DOHH2 (cell line): ENCODE data around the gene TEKT5.

ENCODE experiments used
- H3F3A ChIP-seq: fragments of 200-600 bp; sonication (generic), shearing (Covaris generic); 2 replicates; pipeline ENCODE4 v1.6.0; 2016; ENCODE audit warnings: antibody characterized with exemption, mild to moderate bottlenecking; ENCODE audit not compliant: control insufficient read depth, insufficient read depth
- H3K27ac ChIP-seq: fragments of 200-600 bp; sonication (generic); 2 replicates; pipeline ENCODE4 v1.5.1; 2014; ENCODE audit warnings: low read depth, mild to moderate bottlenecking, low read length, moderate library complexity
- H3K27me3 ChIP-seq: fragments of 200-600 bp; sonication (generic); 2 replicates; pipeline ENCODE4 v1.6.1; 2014; ENCODE audit warnings: mild to moderate bottlenecking, low read length, mixed read lengths; ENCODE audit not compliant: control insufficient read depth
- H3K36me3 ChIP-seq: fragments of 200-600 bp; sonication (generic); 2 replicates; pipeline ENCODE4 v1.6.1; 2014; ENCODE audit warnings: mild to moderate bottlenecking, low read length, moderate library complexity, mixed read lengths; ENCODE audit not compliant: control insufficient read depth
- H3K4me1 ChIP-seq: fragments of 200-600 bp; sonication (generic); 2 replicates; pipeline ENCODE4 v1.6.1; 2014; ENCODE audit warnings: mild to moderate bottlenecking, low read length, mixed read lengths; ENCODE audit not compliant: control insufficient read depth
- H3K4me2 ChIP-seq: fragments of 200-600 bp; sonication (generic); 2 replicates; pipeline ENCODE4 v1.6.0; 2014; ENCODE audit warnings: mild to moderate bottlenecking, low read length, moderate library complexity
- H3K4me3 ChIP-seq: fragments of 200-600 bp; sonication (generic); 2 replicates; pipeline ENCODE4 v1.5.1; 2014; ENCODE audit warnings: mild to moderate bottlenecking, low read length, mixed read lengths
- H3K79me2 ChIP-seq: fragments of 200-600 bp; sonication (generic); 2 replicates; pipeline ENCODE4 v1.6.1; 2014; ENCODE audit warnings: mild to moderate bottlenecking, low read length, mixed read lengths; ENCODE audit not compliant: control insufficient read depth
- H3K9me2 ChIP-seq: fragments of 200-600 bp; sonication (generic); replicated peaks from 2 replicates; pipeline ENCODE4 v1.6.1; 2014; ENCODE audit warnings: mild to moderate bottlenecking, low read length, mixed read lengths; ENCODE audit not compliant: control insufficient read depth
- H3K9me3 ChIP-seq: fragments of 200-600 bp; sonication (generic); 2 replicates; pipeline ENCODE4 v1.6.1; 2014; ENCODE audit warnings: antibody characterized with exemption, low read length, mixed read lengths; ENCODE audit not compliant: control insufficient read depth, insufficient read depth
- H4K20me1 ChIP-seq: fragments of 200-600 bp; sonication (generic); 2 replicates; pipeline ENCODE4 v1.6.0; 2014; ENCODE audit warnings: low read depth, mild to moderate bottlenecking, antibody characterized with exemption, low read length, moderate library complexity; ENCODE audit not compliant: control insufficient read depth, insufficient read depth
- CTCF ChIP-seq: fragments of 200-600 bp; sonication (generic); IDR thresholded peaks from one replicate; pipeline ENCODE4 v1.5.1; 2014; ENCODE audit warnings: antibody characterized with exemption, mild to moderate bottlenecking, low read depth, low read length; ENCODE audit not compliant: poor library complexity, severe bottlenecking
- EZH2phosphoT487 ChIP-seq: fragments of 200-600 bp; sonication (generic); IDR thresholded peaks from 2 replicates; pipeline ENCODE4 v1.6.1; 2017; ENCODE audit warnings: borderline replicate concordance, mild to moderate bottlenecking, antibody characterized with exemption, low read length, moderate library complexity, mixed read lengths

The TEKT5 gene

GRCh38 chr16:10592611-10593010 is 102.1 kb downstream of the TEKT5 start:
- H4K20me1 ChIP-seq, result no peaks in the 10 kb centered on the region
- H3K9me2 ChIP-seq, result no peaks in the 10 kb centered on the region
- H3K27me3 ChIP-seq, result peaks cover 16% of the 10 kb centered on the region
- TF ChIP-seq EZH2phosphoT487 (no peak), CTCF (no peak)
- no peaks in the 10 kb centered on the region for H3K79me2 ChIP-seq
- H3K9me3 ChIP-seq, result no peaks in the 10 kb centered on the region
- no peaks in the 10 kb centered on the region for H3K36me3 ChIP-seq
- no peak overlapping the region for H3K27ac ChIP-seq
- H3K4me1 ChIP-seq, result peaks cover 10% of the 10 kb centered on the region
- no peaks in the 10 kb centered on the region for H3F3A ChIP-seq
- H3K4me3 ChIP-seq, result no peak overlapping the region
- no peak overlapping the region for H3K4me2 ChIP-seq

DNA sequence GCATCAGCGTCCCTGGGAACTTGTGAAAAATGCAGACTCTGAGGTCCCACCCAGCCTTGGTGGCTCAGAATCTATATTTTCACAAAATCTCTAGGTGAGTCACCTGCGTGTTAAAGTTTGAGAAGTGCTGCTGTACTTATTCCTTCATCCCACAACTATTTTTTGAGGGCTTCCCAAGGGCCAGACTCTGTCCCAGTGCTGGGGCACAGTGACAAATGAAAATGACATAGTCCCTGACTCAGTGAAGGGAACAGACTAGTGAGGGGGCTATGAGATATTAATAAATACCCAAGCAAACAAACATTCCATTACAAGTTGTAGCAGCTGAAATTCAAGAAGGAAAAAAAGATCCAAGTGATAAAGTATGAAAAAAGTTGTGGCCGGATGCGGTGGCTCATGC is 104.4 kb downstream of the TEKT5 start:
- Histone ChIP-seq H3K4me3 (no peak overlapping the region), H4K20me1 (no peaks in the 10 kb centered on the region), H3F3A (no peaks in the 10 kb centered on the region), H3K27me3 (peaks cover 22% of the 10 kb centered on the region), H3K27ac (no peak overlapping the region), H3K4me1 (no peaks in the 10 kb centered on the region; the same call in 1 of the 2 replicates), H3K4me2 (no peak overlapping the region), H3K9me2 (no peaks in the 10 kb centered on the region), H3K9me3 (no peaks in the 10 kb centered on the region), H3K79me2 (no peaks in the 10 kb centered on the region), H3K36me3 (no peaks in the 10 kb centered on the region)
- no peak for TF ChIP-seq CTCF
- no peak for TF ChIP-seq EZH2phosphoT487

- no peaks in the 10 kb centered on the region for H3F3A ChIP-seq
- TF ChIP-seq EZH2phosphoT487 (no peak), CTCF (no peak)
- peaks cover 22% of the 10 kb centered on the region for H3K27me3 ChIP-seq
- no peaks in the 10 kb centered on the region for H3K36me3 ChIP-seq
- no peak overlapping the region for H3K4me3 ChIP-seq
- H3K79me2 ChIP-seq, result no peaks in the 10 kb centered on the region
- no peaks in the 10 kb centered on the region for H3K9me2 ChIP-seq
- no peaks in the 10 kb centered on the region for H4K20me1 ChIP-seq
- H3K4me2 ChIP-seq, result no peak overlapping the region
- no peak overlapping the region for H3K27ac ChIP-seq
- H3K9me3 ChIP-seq, result no peaks in the 10 kb centered on the region
- H3K4me1 ChIP-seq, result no peaks in the 10 kb centered on the region
Measured at GRCh38 chr16:10589109-10589508, 105.6 kb downstream of the TEKT5 start.

GRCh38 chr16:10587622-10588021 is 107.1 kb downstream of the TEKT5 start:
- no peaks in the 10 kb centered on the region for H3K9me2 ChIP-seq
- peaks cover 35% of the 10 kb centered on the region for H3K27me3 ChIP-seq
- no peaks in the 10 kb centered on the region for H4K20me1 ChIP-seq
- no peak overlapping the region for H3K4me2 ChIP-seq
- no peaks in the 10 kb centered on the region for H3K9me3 ChIP-seq
- H3K4me1 ChIP-seq, result no peaks in the 10 kb centered on the region
- no peaks in the 10 kb centered on the region for H3K36me3 ChIP-seq
- no peaks in the 10 kb centered on the region for H3F3A ChIP-seq
- H3K79me2 ChIP-seq, result no peaks in the 10 kb centered on the region
- H3K4me3 ChIP-seq, result no peak overlapping the region
- TF ChIP-seq EZH2phosphoT487, result no peak
- TF ChIP-seq CTCF, result no peak
- no peak overlapping the region for H3K27ac ChIP-seq
